GM19240 (cell line): ENCODE data around the gene TMEM270.
"Not testable (repeated sequence)": the region's sequence is repeated elsewhere in the genome, so short reads cannot be mapped to it uniquely, and the experiment has no call there.

ENCODE experiments used
- DNase-seq: peaks from one replicate; pipeline ENCODE4 v3.0.0; 2011; ENCODE audit warnings: low spot score; ENCODE audit not compliant: insufficient read length

TMEM270 gene, protein sequence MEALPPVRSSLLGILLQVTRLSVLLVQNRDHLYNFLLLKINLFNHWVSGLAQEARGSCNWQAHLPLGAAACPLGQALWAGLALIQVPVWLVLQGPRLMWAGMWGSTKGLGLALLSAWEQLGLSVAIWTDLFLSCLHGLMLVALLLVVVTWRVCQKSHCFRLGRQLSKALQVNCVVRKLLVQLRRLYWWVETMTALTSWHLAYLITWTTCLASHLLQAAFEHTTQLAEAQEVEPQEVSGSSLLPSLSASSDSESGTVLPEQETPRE

GRCh38 chr7:73860859-73861258 is at the start of gene TMEM270:
Gene TMEM270, plus strand, starts transcription at chr7:73861159. Its CDS starts 36 bp downstream, at chr7:73861195.
- no peak for DNase-seq

DNA sequence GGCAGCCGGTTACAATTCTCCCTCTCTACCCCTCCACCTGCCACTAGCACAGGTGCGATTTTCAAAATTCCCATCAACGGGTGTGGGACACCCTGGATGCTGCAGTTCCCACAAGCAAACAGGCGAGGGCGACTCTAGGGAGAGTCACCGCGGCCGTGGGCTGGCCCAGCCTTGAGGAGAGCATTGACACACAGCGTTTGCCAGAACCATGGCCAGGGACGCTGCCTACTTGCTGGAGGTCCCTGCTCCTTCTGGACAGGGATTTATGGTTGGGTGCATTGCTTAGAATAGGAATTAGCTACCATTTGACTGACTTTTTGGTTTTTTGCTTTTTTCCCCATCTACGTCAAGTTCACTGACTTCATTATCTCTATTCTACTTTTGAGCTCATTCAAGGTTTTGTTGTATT is 49.2 kb upstream of the TMEM270 start:
- peak; percentile 59 for DNase-seq

- DNase-seq: no peak
These were observed 48.0 kb upstream of the TMEM270 start for GRCh38 chr7:73812996-73813395.

GRCh38 chr7:73815436-73815835 is 45.5 kb upstream of the TMEM270 start:
- DNase-seq: no peak

DNA sequence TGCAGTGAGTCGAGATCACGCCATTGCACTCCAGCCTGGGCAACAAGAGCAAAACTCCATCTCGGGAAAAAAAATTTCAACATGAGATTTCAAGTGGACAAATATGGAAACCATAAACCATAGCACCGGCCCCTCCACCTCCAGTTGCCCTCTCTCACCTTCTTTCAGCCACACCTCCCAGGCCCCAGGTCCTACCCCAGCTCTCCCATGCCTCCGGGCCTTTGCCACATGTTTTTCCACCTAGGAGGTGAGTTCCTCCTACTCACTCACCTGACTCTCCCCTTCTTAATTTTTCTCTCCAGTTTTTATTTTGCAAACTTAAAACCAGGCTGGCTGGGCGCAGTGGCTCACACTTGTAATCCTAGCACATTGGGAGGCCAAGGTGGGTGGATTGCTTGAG is 43.8 kb upstream of the TMEM270 start:
- DNase-seq: no peak

DNA sequence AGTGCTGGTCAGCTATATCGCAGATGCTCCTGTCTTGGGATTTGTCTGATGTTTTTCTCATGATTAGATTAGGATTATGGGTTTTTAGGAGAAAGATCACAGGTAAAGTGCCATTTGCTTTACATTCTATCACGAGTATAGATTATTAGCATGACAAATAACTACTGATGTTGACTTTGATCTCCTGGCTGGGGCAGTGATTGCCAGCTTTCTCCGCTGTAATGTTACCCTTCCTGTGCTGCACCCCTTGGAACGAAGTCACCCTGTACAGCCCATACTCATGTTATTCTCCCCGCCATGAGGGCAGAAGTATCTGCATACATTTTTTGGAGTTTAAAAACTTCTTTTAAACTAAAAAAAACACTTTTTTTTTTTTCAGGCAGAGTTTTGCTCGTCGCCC is 40.9 kb upstream of the TMEM270 start:
- DNase-seq: no peak

DNA sequence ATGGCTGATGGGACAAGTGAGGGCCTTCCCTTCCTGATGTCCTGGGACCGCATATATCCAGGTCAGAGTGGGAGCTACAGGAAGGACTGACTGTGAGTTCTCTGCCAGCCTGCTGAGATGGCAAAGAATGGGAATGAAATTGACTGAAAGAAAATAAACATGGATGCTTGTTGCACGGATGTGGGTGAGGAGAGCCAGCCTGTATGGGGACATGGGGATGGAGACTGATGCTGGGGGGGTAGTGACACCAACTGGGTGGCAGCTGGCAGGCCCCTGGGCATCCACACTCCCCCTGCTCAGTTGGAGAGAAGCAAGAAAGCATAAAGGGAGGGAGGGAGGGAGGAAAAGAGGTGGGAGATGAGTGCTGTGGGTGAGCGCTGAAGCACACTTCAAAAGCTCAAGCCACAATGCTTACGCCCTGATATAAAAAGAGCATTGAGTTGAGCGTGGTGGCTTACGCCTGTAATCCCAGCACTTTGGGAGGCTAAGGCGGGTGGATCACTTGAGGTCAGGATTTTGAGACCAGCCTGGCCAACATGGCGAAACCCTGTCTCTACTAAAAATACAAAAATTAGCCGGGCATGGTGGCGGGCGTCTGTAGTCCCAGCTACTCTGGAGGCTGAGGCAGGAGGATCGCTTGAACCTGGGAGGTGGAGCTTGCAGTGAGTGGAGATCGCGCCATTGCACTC is 39.2 kb upstream of the TMEM270 start:
- not testable (repeated sequence) for DNase-seq

DNA sequence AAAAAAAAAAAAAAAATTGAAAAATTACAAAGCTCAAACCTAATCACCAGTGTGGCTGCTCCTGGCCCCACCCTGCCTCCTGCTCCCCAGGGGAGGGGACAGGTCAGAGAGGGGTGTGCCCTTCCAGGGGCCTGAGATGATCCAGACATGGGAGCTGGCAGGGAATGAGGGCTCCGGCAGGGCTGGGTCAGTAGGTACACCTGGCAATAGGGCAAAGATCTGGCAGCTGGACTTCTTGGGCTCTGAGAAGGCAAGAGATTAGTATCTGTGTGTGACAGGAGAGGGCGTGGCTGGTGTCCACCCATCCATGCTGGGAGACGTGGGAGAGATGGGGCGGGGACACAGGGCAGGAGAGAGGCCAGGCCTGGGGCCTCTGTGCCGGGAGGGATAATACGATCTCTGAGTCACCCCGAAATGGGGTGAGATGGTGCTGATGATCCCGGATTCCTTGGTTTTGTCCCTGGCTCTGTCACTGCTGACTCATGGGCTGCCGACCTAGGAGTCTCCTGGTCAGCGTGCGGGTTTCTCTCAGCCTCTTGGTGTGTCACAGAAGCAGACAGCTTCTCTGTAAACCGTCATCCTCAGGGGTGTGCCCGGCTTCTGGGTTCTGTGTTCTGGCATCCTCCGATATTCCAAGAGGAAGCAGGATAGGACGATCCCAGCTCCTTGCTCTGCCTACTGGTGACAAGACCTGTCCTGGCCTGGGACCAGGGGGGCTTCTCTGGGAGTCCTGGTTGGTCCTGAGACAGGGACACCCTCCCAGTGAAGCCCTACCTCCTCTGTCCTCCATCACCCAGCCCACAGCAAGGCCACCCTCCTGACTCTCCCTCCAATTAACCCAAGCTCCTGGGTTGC is 38.4 kb upstream of the TMEM270 start:
- no peak for DNase-seq

DNA sequence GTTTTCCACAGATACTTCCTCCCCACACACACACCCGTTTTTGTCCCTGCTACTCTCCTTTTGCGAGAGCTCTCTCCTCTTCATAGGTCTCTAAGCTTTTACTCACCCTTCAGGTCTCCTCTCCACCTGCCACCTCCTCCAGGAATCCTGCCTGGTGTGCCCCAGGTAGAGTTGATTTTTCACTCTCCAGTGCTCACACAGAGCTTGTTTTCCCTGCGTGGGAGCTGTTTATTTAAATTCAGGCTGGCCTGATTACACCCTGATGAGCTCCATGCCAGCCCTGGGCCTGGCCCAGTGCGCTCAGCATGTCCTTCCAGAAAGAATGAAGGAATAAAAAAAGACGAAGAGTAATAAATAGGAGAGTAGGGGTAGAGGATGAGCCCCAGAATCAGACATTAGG is 37.7 kb upstream of the TMEM270 start:
- DNase-seq: no peak

DNA sequence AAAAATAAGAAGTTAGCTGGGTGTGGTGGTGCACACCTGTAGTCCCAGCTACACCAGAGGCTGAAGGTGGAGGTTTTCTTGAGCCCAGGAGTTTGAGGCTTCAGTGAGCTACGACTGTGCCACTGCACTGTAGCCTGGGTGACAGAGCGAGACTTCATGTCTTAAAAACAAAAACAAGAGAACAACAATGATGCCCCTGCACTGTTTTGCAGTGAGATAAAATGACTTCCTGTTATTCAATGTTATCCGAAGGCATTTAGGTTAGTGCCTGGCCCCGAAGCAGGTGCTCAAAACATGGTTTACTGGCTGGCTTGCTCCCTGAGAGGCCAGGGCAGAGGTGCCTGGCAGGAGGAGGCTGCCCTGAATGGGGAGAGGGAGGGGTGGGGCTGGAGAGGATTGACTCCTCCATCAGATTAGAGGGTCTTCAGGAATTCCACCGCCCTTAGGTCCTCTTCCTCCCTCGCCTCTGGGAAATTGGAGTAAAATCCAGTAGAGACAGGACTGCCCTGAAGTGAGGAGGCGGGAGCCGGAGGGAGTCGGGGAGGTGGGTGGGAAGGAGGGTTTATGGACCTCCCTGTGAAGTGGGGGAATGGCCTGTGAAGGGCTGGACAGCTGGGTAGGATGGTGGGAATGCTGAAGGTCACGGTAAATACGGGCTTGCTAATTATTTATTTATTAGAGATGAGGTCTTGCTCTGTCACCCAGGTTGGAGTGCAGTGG is 36.9 kb upstream of the TMEM270 start:
- no peak for DNase-seq

GRCh38 chr7:73824986-73825385 is 36.0 kb upstream of the TMEM270 start:
- DNase-seq: no peak

DNA sequence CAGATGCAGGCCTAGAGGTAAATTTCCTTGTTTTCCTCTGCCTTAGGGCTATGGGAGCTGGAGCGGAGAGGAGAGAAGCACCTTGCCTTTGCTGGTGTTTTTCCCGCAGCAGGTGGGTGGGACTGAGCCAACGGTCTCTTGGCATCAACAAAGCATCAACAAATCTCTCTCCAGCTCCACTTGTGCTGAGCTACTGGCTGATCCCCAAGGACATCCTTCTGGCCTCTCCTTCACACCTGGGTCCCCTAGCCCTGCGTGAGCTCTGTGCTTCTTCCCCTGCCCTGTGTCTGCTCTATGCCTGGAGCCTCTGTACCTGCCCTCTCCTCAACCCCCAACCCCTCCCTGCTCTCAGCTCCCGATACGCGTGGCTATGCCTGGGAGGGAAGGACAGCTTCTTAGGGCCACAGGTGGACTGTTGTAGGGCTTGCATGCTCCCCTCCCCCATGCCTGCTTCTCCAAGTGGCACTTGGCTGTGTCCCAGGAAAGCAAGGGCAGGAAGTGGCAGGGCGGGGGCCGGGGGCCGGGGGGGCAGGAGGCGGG is 33.3 kb upstream of the TMEM270 start:
- no peak for DNase-seq

- no peak for DNase-seq
These were observed 32.7 kb upstream of the TMEM270 start for GRCh38 chr7:73828107-73828803.

- no peak for DNase-seq
These were observed 32.0 kb upstream of the TMEM270 start for GRCh38 chr7:73828972-73829371.

DNA sequence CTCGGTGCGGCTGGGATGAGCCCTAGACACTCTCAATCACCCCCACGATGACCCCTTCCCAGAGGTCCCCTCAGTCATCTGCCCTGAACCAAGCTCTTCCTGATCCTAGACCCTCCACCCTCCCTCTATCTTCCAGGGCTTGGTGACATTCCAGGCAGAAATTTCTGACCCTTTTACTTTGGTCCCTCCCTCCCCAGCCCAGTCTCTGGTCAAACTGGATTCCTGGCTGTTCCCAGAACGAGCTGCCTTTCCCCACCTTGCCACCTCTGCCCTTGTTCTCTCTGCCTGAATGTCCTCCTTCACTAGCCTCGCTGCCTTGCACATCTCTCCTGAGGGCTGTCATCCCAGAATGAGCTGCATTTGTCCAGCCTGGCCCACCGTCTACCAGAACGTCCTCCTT is 31.5 kb upstream of the TMEM270 start:
- DNase-seq: no peak

GRCh38 chr7:73829921-73830680 is 30.9 kb upstream of the TMEM270 start:
- DNase-seq: no peak

GRCh38 chr7:73830681-73831583 is 30.0 kb upstream of the TMEM270 start, which contains the start of gene CLDN4:
Gene CLDN4, plus strand, starts transcription at chr7:73830996. Its CDS starts 206 bp downstream, at chr7:73831202.
- DNase-seq: no peak

DNA sequence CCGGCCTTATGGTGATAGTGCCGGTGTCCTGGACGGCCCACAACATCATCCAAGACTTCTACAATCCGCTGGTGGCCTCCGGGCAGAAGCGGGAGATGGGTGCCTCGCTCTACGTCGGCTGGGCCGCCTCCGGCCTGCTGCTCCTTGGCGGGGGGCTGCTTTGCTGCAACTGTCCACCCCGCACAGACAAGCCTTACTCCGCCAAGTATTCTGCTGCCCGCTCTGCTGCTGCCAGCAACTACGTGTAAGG is 29.4 kb upstream of the TMEM270 start:
- DNase-seq: no peak
